Activated CD8-positive, alpha-beta memory T cell treated with anti-CD3 and anti-CD28 coated beads, Interleukin-2, amount 50 U/mL, for 4 hours (primary cell): ENCODE measurements around the gene NXPH4.

Source experiments
- DNase-seq: peaks from one replicate; pipeline ENCODE4 v3.0.0-alpha.2; 2020

Gene NXPH4

DNA sequence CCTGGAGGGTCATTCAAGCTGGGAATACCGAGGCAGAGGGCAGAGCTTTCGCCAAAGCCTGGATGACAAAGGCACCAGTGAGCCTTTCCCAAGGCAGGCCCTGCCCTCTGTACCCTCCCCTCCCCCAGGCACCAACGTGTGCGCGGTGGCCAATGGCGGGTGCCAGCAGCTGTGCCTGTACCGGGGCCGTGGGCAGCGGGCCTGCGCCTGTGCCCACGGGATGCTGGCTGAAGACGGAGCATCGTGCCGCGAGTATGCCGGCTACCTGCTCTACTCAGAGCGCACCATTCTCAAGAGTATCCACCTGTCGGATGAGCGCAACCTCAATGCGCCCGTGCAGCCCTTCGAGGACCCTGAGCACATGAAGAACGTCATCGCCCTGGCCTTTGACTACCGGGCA, 31.2 kb upstream of the NXPH4 start:
- no peak for DNase-seq

DNA sequence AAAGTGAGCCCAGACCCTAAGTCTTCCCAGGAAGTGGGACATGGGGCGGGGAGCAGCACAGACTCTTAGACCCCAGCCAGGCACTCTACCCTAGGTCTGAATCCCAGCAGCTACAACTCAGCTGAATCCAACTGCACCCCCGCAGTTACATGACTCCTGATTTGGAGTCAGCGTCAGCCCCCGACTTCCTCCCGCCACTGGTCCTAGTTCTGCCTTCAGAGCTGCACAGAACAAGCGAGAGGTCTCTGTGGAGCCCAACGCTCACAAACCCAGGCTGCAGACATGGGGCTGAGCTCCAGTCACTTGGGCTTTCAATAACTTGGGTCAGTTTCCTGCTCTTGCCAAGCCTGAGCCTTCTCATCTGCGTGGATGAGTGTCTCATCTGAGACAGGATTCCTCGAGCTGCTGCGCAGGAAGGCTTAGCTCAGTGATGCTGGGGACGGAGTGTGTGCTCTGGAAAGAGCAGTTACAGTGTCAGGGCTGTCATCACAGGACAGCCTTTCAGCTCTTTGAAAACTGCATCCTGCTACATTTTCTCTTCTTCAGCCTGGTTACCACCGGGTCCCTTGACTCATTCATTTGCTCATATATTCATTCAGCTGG, 30.6 kb upstream of the NXPH4 start:
- DNase-seq = no peak

DNA sequence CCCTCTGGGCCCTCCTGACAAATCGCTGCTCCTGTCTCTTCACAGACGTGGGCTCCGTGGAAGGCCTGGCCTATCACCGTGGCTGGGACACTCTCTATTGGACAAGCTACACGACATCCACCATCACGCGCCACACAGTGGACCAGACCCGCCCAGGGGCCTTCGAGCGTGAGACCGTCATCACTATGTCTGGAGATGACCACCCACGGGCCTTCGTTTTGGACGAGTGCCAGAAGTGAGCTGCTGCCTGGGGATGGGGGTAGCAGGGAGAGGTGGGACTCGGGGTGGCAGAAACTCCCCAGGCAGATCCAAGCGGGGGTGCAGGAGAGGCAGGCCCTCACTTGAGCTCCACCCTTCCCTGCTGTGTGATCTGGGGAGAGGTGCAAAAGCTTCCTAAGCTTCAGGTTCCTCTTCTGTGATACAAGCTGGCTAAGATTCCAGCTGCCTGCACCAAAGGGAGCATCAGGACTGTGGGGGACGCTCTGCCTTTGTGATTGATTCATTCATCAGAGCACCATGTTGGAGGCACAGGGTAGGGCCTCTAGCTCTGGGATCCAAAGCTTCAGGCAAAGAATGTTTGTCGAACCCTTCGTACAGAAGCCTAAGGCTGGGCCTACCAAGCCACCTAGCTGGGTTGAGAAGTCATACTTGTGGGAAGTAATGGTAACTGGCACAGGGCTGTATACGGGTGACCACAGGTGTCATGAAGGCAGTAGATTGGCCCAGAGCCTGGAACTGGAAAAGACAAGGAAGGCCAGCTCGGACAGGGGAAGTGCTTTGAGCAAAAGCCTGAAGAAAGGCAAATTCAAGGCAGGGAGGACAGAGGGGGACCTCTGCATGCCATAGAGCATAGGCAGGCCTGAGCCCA, 29.1 kb upstream of the NXPH4 start:
- no peak for DNase-seq

GRCh38 chr12:57188090-57188425, 28.5 kb upstream of the NXPH4 start:
- no peak for DNase-seq

- no peak for DNase-seq
Observed at GRCh38 chr12:57190037-57190436, 26.6 kb upstream of the NXPH4 start.

DNA sequence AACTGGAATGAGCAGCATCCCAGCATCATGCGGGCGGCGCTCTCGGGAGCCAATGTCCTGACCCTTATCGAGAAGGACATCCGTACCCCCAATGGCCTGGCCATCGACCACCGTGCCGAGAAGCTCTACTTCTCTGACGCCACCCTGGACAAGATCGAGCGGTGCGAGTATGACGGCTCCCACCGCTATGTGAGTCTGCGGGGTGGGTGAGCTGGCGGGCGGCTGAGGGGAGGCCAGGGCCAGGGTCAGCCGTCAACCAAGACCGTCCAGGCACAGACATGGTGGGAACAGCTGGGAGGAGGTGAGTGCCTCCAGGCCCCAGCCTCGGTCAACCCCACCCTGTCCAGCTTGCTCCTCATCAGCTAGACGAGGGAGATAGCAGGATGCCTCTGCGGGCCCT, 25.8 kb upstream of the NXPH4 start:
- DNase-seq = no peak

GRCh38 chr12:57191410-57191809, 25.2 kb upstream of the NXPH4 start:
- no peak for DNase-seq

DNA sequence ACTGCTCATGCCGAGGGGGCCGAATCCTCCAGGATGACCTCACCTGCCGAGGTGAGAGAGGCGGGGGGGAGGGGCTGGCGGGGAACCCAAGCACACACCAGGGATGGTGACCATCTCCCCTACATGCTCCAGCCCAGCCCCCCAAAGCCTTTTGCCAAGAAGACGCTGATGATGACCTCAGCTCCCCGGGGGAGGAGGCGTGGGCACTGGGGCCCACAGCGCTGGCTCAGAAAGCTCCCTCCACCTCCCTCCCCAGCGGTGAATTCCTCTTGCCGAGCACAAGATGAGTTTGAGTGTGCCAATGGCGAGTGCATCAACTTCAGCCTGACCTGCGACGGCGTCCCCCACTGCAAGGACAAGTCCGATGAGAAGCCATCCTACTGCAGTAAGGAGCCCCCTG, 23.7 kb upstream of the NXPH4 start:
- DNase-seq = no peak

DNA sequence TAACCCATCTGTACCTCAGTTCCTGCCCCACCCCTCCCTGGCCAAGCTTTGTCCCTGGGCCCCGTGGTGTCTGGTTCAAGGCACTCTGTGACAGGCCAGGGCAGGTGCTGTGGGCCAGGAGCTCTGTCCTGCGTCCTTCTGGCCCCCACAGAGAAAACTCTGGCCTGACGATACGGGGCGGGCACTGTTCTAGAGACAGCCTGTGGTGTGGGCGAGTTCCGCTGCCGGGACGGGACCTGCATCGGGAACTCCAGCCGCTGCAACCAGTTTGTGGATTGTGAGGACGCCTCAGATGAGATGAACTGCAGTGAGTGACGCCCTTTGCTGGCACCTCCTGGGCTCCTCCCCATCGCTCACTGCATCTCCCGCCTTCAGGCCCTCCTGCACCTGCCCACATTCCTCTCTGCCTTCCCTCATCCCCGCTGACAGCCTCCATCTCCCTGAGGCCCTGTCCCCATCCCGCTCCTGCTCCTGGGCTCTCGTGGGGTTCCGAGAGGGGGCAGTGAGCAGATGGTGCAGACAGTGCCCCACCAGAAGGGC, 22.8 kb upstream of the NXPH4 start:
- DNase-seq = no peak

GRCh38 chr12:57194253-57194652, 22.3 kb upstream of the NXPH4 start:
- no peak for DNase-seq

DNA sequence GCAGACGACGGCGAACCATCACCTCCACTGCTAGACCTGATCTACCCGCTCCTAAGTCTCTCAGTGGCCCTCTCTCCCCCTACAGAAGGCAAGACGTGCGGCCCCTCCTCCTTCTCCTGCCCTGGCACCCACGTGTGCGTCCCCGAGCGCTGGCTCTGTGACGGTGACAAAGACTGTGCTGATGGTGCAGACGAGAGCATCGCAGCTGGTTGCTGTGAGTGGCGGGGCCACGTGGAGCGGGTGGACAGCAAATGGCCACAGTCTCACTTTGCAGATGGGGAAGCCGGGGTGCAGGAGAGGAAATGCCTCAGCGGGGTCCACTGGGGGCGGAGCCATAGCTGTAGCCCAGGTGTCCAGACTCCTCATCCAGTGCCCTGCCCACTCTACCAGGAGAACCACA, 21.4 kb upstream of the NXPH4 start:
- no peak for DNase-seq

DNA sequence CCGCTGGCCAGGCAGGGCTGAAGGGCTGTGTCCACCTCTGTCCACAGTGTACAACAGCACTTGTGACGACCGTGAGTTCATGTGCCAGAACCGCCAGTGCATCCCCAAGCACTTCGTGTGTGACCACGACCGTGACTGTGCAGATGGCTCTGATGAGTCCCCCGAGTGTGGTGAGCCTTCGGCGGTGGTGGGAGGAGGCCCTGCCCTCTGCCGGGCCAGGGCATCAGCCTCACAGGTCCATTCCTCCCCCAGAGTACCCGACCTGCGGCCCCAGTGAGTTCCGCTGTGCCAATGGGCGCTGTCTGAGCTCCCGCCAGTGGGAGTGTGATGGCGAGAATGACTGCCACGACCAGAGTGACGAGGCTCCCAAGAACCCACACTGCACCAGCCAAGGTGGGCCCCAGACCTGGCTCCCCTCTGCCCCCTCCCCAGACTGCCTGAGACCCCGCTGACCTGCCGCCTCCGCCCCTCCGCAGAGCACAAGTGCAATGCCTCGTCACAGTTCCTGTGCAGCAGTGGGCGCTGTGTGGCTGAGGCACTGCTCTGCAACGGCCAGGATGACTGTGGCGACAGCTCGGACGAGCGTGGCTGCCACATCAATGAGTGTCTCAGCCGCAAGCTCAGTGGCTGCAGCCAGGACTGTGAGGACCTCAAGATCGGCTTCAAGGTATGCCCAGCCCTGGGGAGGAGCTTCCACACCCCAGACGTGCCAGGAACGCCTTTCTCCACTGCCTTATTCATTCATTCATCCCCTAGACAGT, 20.8 kb upstream of the NXPH4 start:
- no peak for DNase-seq

DNA sequence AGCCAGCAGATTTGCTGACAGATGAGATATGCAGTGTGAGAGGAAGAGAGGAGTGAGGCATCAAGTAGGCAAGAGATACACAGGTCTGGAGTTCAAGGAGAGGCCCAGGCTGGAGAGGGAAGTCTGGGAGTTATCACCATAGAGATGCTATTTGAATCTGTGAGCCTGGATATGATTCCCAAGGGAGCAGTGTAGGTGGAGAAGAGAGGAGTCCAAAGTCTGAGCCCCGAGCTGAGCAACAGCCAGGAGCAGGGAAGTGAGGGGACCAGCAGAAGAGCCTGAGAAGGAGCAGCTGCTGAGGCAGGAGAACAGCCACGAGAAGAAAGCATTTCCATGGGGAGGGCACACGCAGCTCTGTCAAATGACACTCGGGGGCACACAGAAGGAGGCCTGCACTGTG, 20.2 kb upstream of the NXPH4 start:
- no peak for DNase-seq

DNA sequence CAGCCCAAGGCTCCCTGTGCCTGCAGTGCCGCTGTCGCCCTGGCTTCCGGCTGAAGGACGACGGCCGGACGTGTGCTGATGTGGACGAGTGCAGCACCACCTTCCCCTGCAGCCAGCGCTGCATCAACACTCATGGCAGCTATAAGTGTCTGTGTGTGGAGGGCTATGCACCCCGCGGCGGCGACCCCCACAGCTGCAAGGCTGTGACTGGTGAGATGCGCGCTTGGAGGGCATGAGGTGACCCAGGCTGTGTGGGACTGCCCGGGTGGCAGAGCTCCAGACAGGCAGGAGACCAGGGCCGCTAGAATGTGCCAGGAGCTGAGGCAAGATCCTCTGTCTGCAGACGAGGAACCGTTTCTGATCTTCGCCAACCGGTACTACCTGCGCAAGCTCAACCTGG, 19.6 kb upstream of the NXPH4 start:
- DNase-seq = no peak

- no peak for DNase-seq
Observed at GRCh38 chr12:57198329-57198728, 18.3 kb upstream of the NXPH4 start.

DNA sequence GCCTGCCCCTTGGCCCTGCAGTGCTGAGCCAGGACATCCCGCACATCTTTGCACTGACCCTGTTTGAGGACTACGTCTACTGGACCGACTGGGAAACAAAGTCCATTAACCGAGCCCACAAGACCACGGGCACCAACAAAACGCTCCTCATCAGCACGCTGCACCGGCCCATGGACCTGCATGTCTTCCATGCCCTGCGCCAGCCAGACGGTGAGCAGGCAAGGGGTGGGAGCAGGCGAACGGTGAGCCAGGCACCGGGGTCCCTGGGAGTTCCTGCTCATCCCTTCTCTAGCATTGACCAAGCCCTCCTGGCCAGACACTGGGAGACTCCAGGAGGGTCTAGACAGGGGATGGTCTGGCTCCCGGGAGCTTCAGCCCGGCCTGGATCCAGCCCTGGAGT, 17.4 kb upstream of the NXPH4 start:
- DNase-seq = no peak

- DNase-seq = no peak
Observed at GRCh38 chr12:57200497-57200896, 16.1 kb upstream of the NXPH4 start.

DNA sequence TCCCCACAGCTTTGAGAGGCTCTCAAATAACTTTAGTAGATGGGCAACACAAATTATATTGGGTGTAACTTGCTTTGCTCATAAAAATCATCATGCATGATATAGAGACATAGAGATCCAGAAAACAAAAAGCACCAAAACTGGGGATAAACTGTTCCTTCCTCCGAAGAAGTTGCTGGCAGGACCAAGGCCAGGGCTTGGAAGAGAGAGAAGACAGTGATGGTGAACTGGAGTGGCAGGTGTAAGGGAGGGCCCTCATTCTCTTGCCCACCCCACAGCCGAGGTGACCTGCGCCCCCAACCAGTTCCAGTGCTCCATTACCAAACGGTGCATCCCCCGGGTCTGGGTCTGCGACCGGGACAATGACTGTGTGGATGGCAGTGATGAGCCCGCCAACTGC, 15.4 kb upstream of the NXPH4 start:
- DNase-seq = no peak

DNA sequence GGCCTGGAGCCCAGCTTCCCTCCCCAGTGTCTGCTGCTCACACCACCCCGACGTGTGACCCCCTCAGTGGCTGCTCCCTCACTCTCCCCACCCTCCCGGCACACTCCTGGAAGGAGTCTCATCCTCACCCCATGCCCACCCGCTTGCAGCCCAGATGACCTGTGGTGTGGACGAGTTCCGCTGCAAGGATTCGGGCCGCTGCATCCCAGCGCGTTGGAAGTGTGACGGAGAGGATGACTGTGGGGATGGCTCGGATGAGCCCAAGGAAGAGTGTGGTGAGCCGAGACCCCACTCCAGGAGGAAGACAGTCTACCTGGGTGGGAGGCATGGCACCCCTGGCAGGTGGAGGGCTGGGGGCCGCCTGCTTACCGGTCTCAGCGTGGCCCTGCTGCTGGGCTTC, 15.0 kb upstream of the NXPH4 start:
- DNase-seq = no peak

GRCh38 chr12:57202321-57202720, 14.3 kb upstream of the NXPH4 start:
- no peak for DNase-seq

GRCh38 chr12:57203201-57203600, 13.4 kb upstream of the NXPH4 start:
- DNase-seq = no peak

- DNase-seq = no peak
Observed at GRCh38 chr12:57203791-57204190, 12.8 kb upstream of the NXPH4 start.

DNA sequence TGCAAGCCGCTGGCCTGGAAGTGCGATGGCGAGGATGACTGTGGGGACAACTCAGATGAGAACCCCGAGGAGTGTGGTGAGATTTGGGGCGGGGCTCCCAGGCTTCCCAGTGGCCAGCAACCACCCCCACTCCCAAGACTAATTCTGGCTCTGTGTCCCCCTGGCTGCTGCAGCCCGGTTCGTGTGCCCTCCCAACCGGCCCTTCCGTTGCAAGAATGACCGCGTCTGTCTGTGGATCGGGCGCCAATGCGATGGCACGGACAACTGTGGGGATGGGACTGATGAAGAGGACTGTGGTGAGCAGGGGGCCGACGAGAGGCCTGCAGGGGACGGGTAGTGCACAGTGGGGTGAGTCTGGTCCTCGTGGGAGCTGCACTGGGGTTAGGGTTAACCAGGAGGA, 12.1 kb upstream of the NXPH4 start:
- DNase-seq = no peak

DNA sequence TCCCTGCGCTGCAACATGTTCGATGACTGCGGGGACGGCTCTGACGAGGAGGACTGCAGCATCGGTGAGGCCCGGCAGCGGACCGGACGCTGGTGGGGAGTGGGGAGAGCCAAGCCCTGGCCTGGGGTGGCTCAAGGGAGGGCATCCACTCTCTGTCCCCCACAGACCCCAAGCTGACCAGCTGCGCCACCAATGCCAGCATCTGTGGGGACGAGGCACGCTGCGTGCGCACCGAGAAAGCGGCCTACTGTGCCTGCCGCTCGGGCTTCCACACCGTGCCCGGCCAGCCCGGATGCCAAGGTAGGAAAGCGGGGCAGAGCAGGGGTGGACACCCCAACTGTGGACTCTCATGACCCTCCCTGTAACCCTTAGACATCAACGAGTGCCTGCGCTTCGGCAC, 11.4 kb upstream of the NXPH4 start:
- no peak for DNase-seq
